Stimulated activated CD4-positive, alpha-beta T cell treated with anti-CD3 and anti-CD28 coated beads, Interleukin-1b, Interleukin-23, amount 100 ng/mL, for 24 hours (primary cell): ENCODE data around the gene AOPEP.
"Not testable (repeated sequence)": the region's sequence is repeated elsewhere in the genome, so short reads cannot be mapped to it uniquely, and the experiment has no call there.

Source experiments
- DNase-seq, 4 experiments: peaks; one replicate each; pipeline ENCODE4 v3.0.0-alpha.2; 2020; ENCODE audit warnings: low read depth in 4 of 4, low spot score in 1 of 4

Gene AOPEP

DNA sequence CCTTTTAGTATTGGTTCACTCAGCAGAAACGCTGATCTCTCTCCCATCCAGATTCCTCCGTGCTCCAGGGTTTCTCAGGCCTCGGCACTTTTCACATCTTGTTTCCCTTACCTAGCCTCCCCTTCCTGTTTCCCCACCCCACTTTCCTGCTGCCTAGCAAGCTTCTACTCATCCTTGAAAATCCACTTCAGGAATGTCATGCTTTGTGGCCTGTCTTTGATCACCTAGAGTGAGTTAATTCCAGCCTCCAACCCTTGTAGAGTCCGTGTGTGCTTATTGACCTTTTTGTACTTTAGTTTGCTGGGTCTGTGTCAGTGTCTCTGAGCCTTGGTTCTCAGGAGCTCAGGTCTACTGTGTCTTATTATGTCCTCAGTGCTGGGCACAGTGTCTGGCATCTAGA lies 116.6 kb downstream of the AOPEP start:
- DNase-seq, result no peak

DNA sequence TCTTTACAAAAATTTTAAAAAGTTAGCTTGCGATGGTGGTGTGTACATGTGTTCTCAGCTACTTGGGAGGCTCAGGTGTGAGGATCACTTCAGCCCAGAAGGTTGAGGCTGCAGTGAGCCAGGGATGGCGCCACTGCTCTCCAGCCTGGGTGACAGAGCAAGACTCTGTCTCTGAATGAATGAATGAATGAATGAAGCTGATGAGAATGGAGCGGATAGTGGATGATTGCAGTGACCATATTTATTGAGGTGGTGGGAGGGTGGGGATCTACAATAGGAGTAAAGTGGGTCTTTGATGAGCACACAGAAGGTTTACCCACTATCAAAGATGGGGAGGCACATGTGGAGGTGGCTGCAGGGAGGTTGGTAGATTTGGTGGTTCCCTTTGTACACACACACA lies 120.2 kb downstream of the AOPEP start:
- DNase-seq, result no peak

DNA sequence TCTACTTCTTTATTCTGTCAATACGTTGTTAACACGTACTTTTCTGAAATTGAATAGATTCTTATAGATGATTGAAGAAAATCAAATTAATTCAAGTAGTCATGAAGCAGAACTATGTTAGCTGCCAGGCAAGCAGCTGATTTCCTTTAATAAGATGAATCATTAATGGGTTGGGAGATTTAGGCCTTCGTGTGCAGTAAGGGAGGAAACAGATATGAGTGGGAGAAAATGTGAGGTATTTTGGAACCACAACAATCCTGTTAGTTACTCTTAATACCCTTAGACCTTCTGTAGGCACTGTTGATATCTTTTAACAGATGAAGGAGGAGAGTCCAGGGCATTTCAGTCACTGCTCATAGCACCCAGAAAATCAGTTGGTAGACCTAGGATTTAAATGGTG lies 121.0 kb downstream of the AOPEP start:
- DNase-seq, result no peak

DNA sequence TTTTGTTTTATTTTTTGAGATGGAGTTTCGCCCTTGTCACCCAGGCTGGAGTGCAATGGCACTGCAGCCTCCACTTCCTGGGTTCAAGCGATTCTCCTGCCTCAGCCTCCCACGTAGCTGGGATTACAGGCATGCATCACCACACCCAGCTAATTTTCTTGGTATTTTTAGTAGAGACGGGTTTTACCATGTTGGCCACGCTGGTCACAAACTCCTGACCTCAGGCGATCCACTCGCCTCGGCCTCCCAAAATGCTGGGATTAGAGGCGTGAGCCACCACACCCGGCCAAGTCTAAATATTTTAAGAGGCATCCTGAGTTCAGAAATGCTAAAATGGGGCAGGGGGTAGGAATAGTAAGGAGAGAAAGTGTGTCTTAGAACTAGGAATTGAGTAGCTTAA lies 122.3 kb downstream of the AOPEP start:
- not testable (repeated sequence) for DNase-seq

DNA sequence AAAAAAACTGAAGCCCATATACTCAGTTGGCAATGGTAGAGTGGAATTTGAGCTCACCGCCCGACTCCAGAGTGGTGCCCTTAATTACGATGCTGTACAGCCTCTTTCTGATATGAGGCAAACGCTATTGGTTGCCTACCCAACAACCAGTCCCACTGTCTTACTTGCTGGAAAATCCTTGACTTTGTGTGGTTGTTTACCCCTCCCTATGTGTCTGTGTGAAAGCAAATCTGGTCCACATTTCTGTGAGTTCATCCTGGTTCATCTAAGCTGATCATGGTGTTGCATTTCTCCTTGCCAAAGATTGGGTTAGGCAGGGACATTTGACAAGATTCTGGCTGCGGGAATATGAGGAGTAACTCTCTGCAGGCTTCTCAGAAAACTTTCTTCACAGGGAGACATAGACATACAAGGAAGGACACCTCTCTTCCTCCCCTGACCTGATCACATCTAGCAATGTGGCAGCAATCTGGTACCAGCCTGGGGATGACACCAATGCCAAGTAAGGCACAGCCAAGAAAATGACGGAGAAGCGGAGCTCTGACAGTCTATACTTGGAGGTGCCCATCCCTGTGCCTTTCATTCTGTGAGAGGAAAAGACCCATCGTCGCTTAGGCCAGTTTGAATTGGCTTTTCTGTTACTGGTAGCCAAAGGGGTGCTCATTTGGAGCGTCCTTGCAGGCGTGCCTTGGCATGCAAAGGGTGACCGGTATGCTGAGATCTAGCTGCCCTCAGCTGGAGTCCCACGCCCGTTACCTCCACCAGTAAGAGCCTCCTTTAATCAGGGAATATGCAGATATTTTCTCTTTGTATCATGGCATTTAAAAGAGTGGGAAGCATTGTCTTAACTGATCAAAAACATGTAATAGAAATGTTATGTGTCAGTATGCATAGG lies 124.3 kb downstream of the AOPEP start:
- no peak for DNase-seq

DNA sequence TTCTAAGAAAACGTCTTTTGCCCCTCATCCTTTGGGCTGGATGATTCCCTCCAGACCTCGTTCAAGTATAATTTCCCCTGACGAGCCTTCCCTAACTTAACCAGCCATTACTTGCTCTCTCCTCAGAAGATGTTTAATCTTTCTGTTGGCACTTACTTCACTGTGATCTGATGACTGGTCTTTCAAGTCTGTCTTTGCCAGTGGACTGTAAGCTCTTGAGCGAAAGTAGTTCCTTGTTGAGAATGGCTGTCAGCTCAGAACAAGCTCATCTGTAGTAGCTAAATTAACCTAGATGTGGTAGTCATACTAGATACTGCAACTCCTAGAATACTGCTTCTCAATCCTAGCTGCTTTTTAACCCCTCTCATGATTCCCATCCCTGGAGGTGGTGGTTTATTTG lies 125.0 kb downstream of the AOPEP start:
- DNase-seq, result no peak

DNA sequence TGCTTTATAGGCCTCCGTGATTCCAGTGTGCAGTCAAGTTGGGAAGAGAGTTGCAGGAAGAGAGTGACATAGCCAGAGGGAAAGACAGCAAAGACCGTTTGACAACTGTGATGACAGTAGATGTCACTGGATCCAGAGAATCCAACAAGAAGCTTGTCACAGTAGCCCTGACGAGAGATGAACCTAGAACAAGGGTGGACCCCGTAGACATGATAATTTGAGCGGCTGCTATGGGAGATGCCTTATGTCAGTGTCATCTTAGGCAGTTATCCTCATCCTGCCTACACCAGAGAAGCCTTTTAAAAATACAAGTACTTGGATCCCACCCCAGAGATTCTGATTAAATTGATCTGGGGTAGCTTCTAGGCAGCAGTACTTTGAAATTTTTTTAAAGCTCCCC lies 125.4 kb downstream of the AOPEP start:
- no peak for DNase-seq

DNA sequence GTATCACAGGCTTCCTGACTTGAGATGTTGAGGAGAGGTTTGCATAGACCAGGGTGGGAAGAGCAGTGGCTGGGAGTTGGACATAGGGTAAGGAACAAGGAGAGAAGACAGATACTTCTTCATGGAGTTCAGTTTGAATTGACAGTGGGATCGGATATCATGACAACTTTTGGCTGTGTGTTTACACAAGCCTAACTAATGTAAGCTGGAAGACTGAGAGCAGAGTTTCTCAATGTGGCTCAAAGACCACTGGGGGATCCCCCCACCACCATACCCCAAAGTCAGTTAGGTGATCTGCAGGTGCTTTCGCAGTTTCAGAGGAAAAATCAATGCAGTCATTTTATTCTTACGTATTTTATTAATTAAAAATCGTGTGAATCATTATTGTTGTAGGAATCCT lies 125.9 kb downstream of the AOPEP start:
- no peak for DNase-seq

DNA sequence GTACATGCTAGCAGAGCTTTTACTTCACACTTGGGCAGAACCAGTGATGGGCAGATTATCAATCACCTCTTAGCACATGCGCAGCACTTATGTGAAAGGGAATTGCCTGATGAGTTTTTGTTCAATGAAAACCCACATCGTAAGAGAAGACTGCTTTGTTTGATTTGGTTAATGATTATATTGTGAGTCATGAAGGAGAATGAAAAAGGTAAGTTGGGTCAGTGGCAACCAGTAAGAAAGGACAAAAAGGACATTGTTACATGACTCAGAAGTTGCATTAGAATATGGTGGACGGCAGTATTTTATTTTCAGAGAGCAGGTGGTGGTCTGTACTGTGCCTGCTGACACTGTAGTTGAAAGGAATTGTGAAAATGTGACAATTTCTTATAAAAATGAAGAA lies 127.4 kb downstream of the AOPEP start:
- DNase-seq, result no peak

DNA sequence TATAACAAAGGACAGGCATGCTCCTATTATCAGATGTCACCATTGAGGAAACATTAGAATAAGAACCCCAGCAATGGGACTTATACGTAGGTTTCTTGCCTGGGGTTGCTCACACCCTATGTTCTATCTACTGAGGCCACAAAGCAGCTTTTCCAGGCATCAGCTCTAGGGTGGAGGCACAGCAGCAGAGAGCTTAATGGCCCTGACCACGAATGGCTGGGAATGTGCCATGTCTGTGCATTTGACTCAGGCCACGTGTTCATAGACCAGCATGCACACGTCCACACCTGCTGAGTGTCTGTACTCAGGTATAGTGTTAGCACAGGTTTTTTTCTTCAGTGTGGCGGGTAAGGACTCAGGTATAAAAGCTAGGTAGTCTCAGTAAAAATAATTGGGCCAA lies 129.4 kb downstream of the AOPEP start:
- DNase-seq, result no peak

DNA sequence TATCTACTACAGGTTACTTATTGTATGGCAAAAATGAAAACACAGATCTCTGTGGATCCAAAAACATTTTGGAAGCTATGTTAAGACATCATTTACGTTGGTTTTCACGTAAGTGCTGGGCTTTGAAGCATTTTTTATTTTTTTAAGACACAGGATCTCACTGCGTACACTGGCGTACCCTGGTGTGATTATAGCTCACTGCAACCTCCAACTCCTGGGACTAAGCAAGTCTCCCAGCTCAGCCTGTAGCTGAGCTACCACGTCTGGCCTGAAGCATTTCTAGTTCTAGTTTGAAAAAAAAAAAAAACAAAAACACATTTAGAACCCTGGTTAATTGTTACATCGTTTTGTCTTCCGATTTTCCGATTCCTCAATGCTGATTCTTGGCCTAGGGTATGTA lies 131.3 kb downstream of the AOPEP start:
- no peak for DNase-seq

DNA sequence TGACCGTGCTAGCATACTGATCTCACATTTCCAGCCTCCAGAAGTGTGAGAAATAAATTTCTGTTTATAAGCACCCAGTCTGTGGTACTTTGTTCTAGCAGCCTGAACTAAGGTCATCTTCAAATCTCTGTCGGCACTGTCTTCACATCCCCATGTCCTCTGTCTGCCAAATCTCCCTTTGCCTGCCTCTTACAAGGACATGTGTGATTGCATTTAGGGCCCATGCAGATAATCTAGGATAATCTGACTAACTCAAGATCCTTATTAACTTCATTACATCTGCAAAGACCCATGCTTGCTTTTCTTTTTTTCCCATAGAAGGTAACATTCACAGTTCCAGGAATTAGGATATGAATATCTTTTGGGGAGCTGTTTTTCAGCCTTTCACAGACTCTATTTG lies 132.7 kb downstream of the AOPEP start:
- DNase-seq, result no peak

DNA sequence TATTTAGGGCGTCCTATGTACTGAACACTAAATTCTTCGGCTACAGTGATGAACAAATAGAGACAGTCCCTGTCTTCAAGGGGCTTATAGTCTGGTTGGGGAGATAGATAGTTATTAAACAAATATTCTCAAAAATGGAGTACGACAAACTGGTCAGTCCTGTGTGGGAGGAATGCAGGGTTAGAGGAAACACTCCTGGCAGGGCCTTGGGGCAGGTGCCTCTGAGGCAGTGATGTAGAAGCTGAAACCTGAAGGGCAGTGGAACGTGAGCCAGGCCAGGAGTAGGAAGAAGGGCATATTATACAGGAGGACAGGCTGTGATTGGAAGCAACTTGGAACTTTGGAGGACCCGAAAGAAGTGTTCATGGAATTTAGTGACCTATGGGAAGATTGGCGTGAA lies 133.4 kb downstream of the AOPEP start:
- no peak for DNase-seq

DNA sequence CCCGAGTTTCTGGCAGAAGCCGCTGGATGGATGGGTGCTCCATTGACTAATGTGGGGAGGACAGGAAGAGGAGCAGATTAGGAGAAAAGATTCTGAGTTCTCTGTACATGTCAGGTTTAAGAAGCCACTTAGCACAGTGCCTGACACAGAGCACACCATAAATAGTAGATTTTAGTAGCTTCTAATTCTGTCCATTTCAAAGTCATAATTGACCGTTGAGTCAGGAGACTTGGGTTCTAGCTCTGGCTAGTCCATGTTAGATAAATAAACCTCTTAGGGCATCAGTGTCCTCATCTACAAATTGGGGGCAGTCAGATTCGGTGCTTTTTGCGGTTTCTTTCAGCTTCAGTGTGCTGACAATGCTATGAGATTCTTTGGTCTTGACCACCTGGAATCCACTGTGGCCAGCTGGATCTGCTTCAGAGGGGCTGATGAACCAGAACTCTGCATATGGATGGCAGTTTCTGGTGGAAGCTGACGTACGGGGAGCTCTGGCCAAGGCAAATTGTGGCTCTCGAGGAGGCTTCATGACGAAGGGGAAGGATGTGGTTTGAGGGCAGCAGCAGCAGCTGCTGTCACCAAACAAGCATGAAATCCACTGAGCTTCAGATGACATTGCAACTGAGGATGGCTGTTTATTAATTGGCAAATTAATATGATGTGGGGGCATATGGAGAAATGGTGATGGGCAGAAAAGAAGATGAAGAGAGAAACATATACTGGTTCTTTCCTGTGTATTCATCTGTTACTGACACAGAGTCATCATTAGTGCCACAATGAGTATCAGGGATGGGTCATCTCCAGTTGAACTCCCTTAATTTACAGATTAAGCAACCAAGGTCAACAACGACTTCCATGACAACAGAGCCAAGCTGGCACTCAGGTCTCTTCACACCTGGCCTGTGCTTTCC lies 134.4 kb downstream of the AOPEP start:
- peak; percentile 5 to 44 (median 16) for DNase-seq

DNA sequence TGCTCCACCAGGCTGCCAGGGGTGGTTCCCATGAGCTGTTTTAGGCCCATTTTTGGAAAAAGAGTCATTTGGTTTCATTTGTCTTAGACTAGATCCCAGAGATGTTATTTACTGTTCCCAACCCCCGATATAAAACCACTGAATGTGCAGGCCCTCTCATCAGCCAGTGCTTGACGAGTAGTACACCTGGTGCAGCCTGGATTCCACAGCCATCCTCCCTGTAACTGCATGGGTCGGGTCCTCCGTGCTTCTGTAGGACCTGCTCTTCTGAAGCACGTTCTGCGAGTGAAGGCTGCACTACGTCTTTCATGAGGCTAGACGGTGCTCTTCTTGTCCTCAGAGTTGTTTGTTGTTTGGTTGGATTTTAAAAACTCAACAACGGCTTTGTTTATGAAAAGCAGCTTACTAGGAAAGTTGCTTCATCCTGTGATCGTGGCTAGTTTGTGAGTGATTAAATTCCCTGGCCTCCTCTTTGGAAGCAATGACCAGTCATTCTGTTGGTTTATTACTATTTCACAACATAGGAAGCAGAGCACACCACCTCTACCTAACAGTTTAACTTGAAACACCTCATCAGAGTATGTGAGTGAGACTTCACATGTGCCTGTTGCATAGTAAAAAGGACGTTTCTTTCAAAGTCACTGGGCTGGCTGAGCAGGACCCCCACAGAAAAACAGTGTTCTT lies 135.2 kb downstream of the AOPEP start:
- DNase-seq, result no peak

DNA sequence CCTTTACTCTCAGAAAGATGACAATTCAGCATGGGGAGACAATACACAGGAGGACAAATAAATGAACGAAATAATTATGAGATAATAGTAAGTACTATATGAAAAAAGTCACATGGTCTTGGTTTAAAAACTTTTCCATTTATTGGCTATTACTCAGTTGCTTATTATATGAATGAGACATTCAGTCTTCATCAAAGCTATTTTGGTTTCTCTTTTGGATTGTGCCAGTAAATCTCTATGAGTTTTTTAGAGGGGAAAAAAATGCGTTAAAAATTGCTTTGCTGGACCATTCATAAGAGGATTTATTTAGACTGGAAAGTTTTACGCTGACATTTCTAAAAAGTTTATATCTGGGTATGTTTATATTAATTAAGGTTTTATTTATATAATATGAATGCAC lies 137.7 kb downstream of the AOPEP start:
- no peak for DNase-seq

DNA sequence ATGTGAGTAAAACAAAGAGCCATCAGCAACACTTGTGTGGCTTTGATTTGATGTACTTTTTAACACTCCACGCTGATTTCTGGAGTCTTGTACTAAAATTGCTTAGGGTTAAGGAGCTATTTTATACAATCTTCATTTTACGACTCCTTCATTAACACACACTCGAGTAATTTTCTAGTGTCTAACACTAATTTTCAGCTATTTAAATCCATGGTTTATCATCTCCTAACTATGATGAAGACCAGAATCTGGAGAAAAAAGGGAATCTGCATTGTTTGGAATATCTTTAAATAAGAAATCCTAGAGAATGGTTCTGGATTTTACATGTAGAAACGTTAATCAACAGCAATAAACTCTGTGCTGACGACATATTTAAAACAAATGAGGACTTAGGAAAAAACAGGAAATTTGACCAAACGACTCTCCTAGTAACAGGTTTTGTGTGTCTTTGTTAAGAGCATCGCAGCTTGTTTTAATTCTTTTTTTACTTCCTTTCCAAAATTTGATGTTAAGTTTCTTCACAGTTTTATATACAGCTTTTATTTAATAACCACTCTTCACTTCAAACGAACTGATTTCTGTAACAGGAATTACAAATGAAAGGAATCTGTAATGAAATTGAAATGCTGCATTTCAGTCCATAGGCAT lies 138.5 kb downstream of the AOPEP start:
- DNase-seq, result no peak

DNA sequence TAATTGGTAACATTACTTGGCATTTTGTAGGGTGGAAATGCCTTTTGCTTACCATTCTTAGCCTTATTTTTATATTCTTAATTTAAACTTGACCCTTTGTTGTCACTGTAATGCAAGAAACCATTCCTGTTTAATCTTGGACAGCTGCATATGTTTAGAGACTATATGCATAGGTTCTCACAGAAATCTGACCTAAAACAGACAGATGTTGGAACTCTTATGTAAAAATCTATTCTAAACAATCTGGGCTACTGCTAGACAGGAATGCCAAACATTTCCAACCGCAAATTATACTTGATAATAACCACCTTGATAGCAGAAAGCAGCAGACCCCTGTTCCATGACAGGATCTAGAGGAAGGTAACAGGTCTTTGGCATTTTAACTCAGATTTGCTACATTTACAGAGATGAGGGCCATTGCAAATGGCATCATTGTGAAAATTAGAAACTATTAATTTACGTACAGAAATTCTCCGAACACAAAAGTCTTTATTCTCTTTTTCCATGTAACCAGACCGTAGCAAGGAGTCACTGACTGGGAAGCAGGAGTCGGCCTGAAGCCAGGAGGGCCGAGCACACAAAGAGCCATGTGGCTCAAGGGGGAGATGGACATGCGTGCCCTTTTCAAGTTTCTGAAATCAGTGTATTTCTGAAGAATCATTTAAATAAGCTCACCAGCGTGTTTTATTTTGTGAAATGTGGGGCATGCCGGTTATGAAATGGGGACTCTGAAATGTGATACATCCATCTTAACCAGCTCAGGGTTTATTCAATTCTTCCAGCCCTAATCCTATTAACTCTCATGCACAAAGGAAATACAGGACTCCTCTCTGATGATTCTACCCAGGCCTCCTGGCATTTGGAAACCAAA lies 139.3 kb downstream of the AOPEP start:
- DNase-seq, result no peak

DNA sequence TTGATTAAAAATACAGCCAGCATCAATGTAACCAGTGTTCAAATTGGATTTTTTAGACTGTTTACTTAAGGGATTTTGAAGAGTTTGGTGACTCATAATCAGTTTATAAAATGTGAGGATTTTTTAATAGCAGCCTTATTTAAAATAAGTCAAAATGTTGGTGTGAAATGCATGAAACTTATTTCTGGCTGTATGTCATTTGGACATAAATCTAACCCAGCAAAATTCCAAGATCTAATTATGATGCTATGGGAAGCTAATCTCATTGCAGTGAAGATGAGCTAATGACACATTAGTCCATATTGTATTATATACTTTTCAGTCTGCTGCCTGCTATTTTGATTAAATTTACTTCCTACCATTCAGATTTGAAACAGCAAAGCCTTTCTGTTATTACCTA lies 140.3 kb downstream of the AOPEP start:
- DNase-seq, result no peak

DNA sequence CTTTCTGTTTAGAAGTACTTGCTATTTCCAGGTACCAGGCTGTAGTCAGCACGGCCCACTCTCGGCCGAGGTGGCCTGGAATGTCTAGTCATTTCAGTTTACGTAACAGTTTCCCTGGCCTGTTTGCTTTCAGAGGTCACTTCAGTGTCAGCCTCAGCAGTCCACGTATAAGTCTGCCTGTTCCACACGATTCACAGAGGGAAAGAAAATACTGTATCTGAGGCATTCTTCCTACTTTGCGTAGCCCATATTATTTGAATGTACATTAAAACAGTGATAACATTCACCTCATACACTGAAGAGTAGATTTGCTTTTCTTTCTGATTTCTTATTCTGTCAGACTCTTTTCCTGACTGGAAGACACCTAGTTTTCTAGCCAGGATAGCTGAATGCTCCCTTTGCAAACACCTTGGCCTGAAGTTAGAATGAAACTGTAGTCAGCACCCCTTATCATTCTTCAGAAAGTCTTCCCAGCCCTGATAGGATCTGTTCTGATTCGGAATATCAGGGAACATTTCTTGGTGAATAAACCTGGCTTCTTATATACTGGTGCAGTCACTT lies 140.9 kb downstream of the AOPEP start:
- DNase-seq, result no peak
